Aorta (tissue), 5 donors: ENCODE data around the gene KIAA2012. TPM values are rescaled to one million over a fixed set of nuclear protein-coding genes. Genes with fewer than 3 reads are reported as not detected.
"Not testable (repeated sequence)": the region's sequence is repeated elsewhere in the genome, so short reads cannot be mapped to it uniquely, and the experiment has no call there.

Source experiments
- ATAC-seq: fragments of 200-7000 bp; cut with Tn5 transposase; one replicate; pipeline ENCODE4 v1.9.1; 2022; ENCODE audit warnings: moderate library complexity; ENCODE audit not compliant: low FRiP score
- DNase-seq, 2 donors: peaks; one replicate each; pipeline ENCODE4 v3.0.0-alpha.2; 2020
- H3K27ac ChIP-seq, 2 donors: one replicate each; pipeline ENCODE4 v1.5.1; 2013; ENCODE audit warnings: low read length in 2 of 2, mild to moderate bottlenecking in 2 of 2, moderate library complexity in 2 of 2, control low read depth in 1 of 2, inconsistent platforms in 1 of 2, low read depth in 1 of 2
- H3K27me3 ChIP-seq, 2 donors: one replicate each; pipeline ENCODE4 v1.6.1; 2013; ENCODE audit warnings: control low read depth in 1 of 2, low read length in 1 of 2, mild to moderate bottlenecking in 1 of 2, moderate library complexity in 1 of 2; ENCODE audit not compliant: insufficient read depth in 2 of 2, control insufficient read depth in 1 of 2
- H3K36me3 ChIP-seq, 2 donors: one replicate each; pipeline ENCODE4 v1.6.1; 2013; ENCODE audit warnings: control low read depth in 1 of 2, low read length in 1 of 2, mild to moderate bottlenecking in 1 of 2; ENCODE audit not compliant: insufficient read depth in 2 of 2, control insufficient read depth in 1 of 2
- H3K4me1 ChIP-seq, 2 donors: one replicate each; pipeline ENCODE4 v1.6.1; 2013; ENCODE audit warnings: low read length in 2 of 2, control low read depth in 1 of 2, mild to moderate bottlenecking in 1 of 2, moderate library complexity in 1 of 2; ENCODE audit not compliant: insufficient read depth in 2 of 2, control insufficient read depth in 1 of 2
- H3K4me3 ChIP-seq, 2 donors: one replicate each; pipeline ENCODE4 v1.5.1; 2013; ENCODE audit warnings: low read length in 2 of 2, control low read depth in 1 of 2, mild to moderate bottlenecking in 1 of 2
- H3K9me3 ChIP-seq: one replicate; pipeline ENCODE4 v1.6.1; 2013; ENCODE audit warnings: mild to moderate bottlenecking, low read length; ENCODE audit not compliant: control insufficient read depth
- WGBS, 2 donors: extraction: QIAGEN DNeasy Blood & Tissue Kit; methylation state at CpG; one replicate each; pipeline ENCODE4 v1.1.7; 2013; 5-methylcytosine and 5-hydroxymethylcytosine counted together
- intact Hi-C, 2 donors: fragments of 100-400 bp; cut with DNase I; formaldehyde crosslinking; loops; one replicate each; pipeline versions ENCODE4 v1.14.2 to v1.15.0; 2022
- polyA plus RNA-seq, 2 donors: library from polyadenylated mRNA; stranded (reverse); fragments of 200-250 nt; gene quantifications; one replicate each; pipeline ENCODE4 v1.2.3, GENCODE V29; 2013
- total RNA-seq, 2 donors: library from RNA; stranded (reverse); fragmentation: NEBNext Ultra II Directional; extraction: Animal tissue kit (Norgen Biotek cat#: 25700); gene quantifications; one replicate each; pipeline ENCODE4 v1.2.1, GENCODE V29; 2021
- donor health status: healthy with polysubstance abuse.
- donor health status: Bipolar disorder and iron deficiency.
- donor health status: DM: no; HTN: no; CAD: no.
- donor health status: DM: no; HTN: no; CAD: no.
- donor health status: DM: yes; HTN: yes; CAD: no.

KIAA2012 gene
- total and polyA plus RNA-seq, 4 donors, result not detected

DNA sequence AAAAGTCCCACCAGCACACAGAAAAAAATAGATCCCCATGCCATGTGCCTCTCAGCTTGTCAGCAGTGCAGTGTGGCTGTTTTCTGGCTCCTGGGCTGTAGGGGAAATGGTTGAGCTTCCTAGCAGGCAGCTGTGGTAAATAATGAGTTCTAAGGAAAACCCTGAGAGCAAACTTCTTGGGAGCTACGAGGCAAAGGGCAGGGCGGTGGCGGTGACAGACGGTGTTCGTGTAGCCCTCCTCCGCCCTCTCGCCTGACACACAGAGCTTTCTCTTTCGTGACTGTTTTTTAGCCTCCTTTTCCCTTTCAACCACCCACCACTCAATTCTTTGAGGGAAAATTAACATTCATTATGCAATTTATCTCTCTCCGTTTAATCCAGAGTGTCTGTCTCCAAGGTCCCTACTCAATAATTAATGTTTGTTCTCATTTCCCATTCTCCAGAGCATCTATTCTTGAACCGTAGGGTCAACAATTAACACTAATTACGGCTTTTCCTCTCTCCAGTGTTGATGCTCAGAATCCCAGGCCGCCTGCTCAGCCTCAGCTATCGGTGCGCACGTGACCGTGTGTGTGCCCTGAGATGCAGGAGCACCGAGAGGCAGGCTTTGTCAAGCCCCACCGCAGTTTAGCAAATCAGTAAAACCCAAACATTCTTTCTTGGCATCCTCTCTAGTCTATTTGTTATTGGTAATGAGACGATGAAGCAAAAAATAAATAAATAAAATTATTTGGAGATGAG, 50.1 kb downstream of the KIAA2012 start:
- no peak for DNase-seq
- Histone ChIP-seq H3K9me3 (no peaks in the 10 kb centered on the region), H3K4me1 (no peaks in the 10 kb centered on the region), H3K4me3 (no peak overlapping the region), H3K27me3 (no peaks in the 10 kb centered on the region), H3K27ac (no peak overlapping the region), H3K36me3 (no peaks in the 10 kb centered on the region)
- WGBS, 2 donors, result 65 to 71% methylated on average over 19 of the region's 19 CpGs
- intact Hi-C loops, result no loop called here
- no peak for ATAC-seq

DNA sequence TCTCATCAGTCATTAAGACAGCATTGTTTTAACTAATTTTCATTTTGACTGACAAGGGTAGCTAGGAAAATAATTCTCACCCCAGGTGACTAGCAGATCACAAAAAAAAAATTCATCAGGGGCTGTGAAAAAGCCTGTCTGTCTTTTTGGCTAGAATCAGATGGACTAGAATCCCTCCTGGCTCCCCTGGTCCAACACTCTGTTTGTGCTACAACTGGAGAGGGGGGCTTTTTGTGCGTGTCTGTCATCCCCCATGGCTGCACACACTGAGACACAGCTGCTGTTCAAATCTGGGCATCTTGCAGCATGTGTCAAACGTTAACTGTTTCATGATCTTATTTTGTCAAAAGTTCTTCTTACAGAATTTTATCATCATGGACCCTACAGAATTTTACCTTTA, 51.2 kb downstream of the KIAA2012 start:
- Histone ChIP-seq H3K27ac (no peak overlapping the region), H3K4me1 (no peaks in the 10 kb centered on the region), H3K4me3 (no peak overlapping the region), H3K27me3 (no peaks in the 10 kb centered on the region), H3K9me3 (no peaks in the 10 kb centered on the region), H3K36me3 (no peaks in the 10 kb centered on the region)
- WGBS, 2 donors, result 82 to 85% methylated on average over 2 of the region's 2 CpGs
- ATAC-seq (no peak), DNase-seq (no peak)
- intact Hi-C loops, result no loop called here

DNA sequence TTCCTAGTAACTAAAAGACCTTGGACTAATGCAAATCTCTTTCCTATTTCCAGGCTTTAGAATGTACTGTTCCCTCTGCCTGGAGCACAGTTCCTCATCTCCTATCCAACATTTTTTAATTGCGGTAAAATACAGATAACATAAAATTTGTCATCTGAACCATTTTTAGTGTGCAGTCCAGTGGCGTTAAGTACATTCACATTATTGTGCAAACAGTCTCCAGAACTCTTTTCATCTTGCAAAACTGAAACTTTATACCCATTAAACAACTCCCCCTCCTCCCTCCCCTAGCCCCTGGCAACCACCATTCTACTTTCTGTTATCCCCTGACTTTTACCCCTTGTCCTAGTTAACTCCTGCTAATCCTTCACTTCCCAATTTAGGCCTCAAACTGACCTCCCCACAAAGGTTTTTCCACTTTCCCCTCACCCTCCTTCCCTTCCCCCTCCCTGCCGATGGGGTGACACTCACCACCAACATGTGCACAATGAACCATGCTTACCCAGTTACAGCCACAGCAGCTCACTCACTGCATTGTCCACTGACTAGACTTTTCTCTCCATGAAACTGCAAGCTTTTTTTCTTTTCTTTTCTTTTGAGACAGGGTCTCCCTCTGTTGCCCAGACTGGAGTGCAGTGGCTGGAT, 54.8 kb downstream of the KIAA2012 start:
- H3K36me3 ChIP-seq, result no peaks in the 10 kb centered on the region
- 68 to 69% methylated on average over 3 of the region's 3 CpGs for WGBS, 2 donors
- ATAC-seq, result peak; percentile 48
- H3K9me3 ChIP-seq, result no peaks in the 10 kb centered on the region
- H3K27me3 ChIP-seq, result no peaks in the 10 kb centered on the region
- no peak overlapping the region for H3K27ac ChIP-seq
- H3K4me1 ChIP-seq, result no peaks in the 10 kb centered on the region
- no peak for DNase-seq
- no peak overlapping the region for H3K4me3 ChIP-seq
- intact Hi-C loops, result no loop called here

DNA sequence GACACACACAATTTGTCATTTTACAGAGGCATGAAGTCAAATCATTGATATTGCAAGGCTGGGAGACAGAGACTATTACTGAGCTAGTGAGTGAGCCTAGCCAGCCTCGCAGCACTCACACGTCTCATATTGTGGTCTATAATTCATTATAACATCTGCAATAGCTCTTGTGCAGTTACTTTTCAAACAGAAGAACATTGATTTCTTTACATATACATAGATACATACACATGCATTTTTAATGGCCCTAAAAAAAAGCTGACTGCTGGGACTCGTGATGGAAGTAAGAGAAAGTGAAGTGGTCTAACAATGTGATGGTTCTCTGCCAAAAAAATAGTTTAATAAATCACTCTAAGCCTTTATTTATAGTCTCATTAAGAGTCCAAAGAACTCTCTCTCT, 56.8 kb downstream of the KIAA2012 start:
- DNase-seq, result no peak
- intact Hi-C loops, result no loop called here
- no peaks in the 10 kb centered on the region for H3K27me3 ChIP-seq

DNA sequence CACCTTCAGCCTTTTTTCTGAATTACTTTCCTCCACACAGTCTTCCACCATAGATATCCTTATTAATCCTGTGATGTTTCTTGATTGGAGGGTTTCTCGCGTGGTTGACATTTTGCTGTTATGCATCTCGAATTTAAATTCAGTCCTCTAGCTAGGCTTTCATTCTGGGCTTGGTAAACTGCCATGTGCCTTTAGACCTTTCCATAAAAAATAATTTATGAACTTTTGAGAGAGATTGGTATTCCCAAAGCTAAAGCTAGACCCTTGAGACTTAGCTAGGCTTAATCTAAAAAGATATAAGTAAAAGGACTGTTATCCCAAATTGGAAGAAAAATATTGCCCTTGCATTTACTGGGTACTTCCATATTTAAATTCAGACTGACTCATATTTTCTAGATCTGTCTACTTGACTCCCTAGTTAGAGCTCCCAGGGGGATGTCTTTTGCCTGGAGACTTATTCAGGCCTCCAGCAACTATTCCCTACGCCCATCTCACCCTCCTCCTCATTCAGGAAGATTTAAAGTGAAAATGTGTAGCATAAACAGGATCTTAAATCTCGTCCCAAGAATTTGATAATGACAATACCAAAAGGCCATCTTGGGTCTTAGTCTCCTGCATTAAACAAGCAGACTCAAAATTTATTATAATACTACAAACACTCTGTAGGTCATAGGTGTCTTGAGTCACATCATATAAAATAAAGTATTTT, 60.3 kb downstream of the KIAA2012 start:
- WGBS, 2 donors, result 52 to 67% methylated on average over 5 of the region's 5 CpGs
- Histone ChIP-seq H3K36me3 (no peaks in the 10 kb centered on the region), H3K4me3 (no peak overlapping the region), H3K27ac (no peak overlapping the region), H3K4me1 (no peaks in the 10 kb centered on the region), H3K27me3 (no peaks in the 10 kb centered on the region), H3K9me3 (no peaks in the 10 kb centered on the region)
- intact Hi-C loops, result no loop called here
- DNase-seq (no peak), ATAC-seq (no peak)

More for the DNA sequence above, 56.8 kb downstream of the KIAA2012 start:
- no peak overlapping the region for H3K27ac ChIP-seq
- no peak for ATAC-seq
- no peaks in the 10 kb centered on the region for H3K36me3 ChIP-seq
- 61 to 64% methylated on average over 3 of the region's 3 CpGs for WGBS, 2 donors
- H3K4me3 ChIP-seq, result no peak overlapping the region
- H3K9me3 ChIP-seq, result no peaks in the 10 kb centered on the region
- no peaks in the 10 kb centered on the region for H3K4me1 ChIP-seq

DNA sequence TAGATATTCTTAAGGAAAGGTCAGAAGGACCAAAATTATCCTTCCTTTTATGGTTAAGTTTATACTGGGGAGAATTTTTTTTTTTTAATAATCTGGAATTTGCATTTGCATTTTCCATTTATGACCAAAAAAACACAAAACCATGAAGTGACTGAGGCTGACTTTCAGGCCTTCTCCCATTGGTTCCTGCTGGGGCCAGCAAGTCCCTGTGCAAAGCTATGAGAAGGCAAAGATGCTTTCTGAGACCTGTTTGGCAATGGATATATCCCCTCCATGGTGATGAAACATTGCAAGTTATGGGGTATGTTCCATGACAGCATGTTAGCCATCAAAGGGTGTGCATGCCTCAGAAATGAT, 60.8 kb downstream of the KIAA2012 start:
- no peaks in the 10 kb centered on the region for H3K36me3 ChIP-seq
- H3K27ac ChIP-seq, result no peak overlapping the region
- intact Hi-C loops, result no loop called here
- H3K27me3 ChIP-seq, result no peaks in the 10 kb centered on the region
- DNase-seq (no peak), ATAC-seq (no peak)
- no peaks in the 10 kb centered on the region for H3K9me3 ChIP-seq
- H3K4me3 ChIP-seq, result no peak overlapping the region
- H3K4me1 ChIP-seq, result no peaks in the 10 kb centered on the region

DNA sequence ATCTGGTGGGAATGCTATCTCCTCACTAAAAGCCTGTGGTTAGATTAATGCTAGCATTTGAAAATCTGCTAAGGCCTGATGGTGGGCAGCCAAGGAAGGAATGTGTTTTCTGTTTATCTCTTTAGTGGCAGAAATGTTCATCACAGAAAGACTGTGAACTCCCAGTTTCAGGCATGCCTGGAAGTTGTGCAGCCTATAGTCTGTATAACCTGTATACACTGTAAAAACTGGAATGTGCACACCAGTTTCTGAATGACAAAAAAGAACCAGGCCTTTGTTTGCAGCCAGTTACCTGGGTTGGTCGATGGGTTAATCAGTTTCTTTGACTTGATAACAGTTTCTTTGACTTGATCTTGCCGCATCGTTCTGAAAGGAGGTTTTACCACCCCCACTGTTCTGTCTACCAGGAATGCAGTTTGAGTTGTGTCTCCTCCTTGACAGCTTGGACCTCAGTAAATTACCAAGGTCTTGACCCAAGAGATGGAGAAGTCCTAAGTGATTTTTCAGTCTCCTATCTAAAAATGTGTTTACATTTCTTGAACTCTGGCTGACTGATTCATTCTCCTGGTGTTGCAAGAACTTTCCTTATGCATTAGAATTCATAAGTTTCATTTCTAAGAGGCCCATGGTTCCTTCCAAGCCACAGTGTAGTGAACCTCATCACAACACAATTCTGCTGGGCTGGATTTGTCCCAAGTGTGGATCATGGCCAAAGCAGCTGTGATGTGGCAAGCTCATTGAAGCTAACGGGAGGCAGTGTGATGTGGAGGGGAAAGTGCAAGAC, 62.2 kb downstream of the KIAA2012 start:
- H3K27me3 ChIP-seq, result no peaks in the 10 kb centered on the region
- no peak overlapping the region for H3K27ac ChIP-seq
- ATAC-seq (peak; percentile 80), DNase-seq (peak; percentile 88 to 92)
- H3K9me3 ChIP-seq, result no peaks in the 10 kb centered on the region
- 30 to 39% methylated on average over 4 of the region's 4 CpGs for WGBS, 2 donors
- no peaks in the 10 kb centered on the region for H3K4me1 ChIP-seq
- no peak overlapping the region for H3K4me3 ChIP-seq
- H3K36me3 ChIP-seq, result no peaks in the 10 kb centered on the region
- intact Hi-C loops, result no loop called here

DNA sequence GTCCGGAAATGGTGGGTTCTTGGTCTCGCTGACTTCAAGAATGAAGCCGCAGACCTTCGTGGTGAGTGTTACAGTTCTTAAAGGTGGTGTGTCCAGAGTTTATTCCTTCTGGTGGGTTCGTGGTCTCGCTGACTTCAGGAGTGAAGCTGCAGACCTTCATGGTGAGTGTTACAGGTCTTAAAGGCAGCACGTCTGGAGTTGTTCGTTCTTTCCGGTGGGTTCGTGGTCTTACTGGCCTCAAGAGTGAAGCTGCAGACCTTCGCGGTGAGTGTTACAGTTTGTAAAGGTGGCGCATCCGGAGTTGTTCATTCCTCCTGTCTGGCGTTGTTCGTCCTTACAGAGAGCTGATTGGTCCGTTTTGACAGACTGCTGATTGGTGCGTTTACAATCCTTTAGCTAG, 63.0 kb downstream of the KIAA2012 start:
- ATAC-seq, DNase-seq, H3K36me3 ChIP-seq, H3K27me3 ChIP-seq, intact Hi-C loops, H3K9me3 ChIP-seq, H3K4me3 ChIP-seq, H3K4me1 ChIP-seq, H3K27ac ChIP-seq: not testable (repeated sequence)
- WGBS, 2 donors, result 90% methylated on average over 18 of the region's 18 CpGs
